Lower lobe of right lung (tissue), 2 donors: Measurements from ENCODE around the gene KDM4F. TPM values are rescaled to one million over a fixed set of nuclear protein-coding genes. Genes with fewer than 3 reads are reported as not detected.

Experiments used
- ATAC-seq, 2 donors: fragments of 200-7000 bp; cut with Tn5 transposase; one replicate each; pipeline ENCODE4 v1.9.1; 2020 to 2022; ENCODE audit warnings: mild to moderate bottlenecking in 2 of 2, moderate library complexity in 2 of 2
- DNase-seq: peaks from one replicate; pipeline ENCODE4 v3.0.0-alpha.2; 2020
- H3K27ac ChIP-seq: fragments of 200-600 bp; one replicate; pipeline ENCODE4 v1.8.0; 2022
- H3K27me3 ChIP-seq: fragments of 200-600 bp; one replicate; pipeline ENCODE4 v1.8.0; 2022; ENCODE audit warnings: low read depth
- H3K36me3 ChIP-seq: fragments of 200-600 bp; one replicate; pipeline ENCODE4 v1.8.0; 2022; ENCODE audit warnings: mild to moderate bottlenecking
- H3K4me1 ChIP-seq: fragments of 200-600 bp; one replicate; pipeline ENCODE4 v1.8.0; 2022
- H3K4me3 ChIP-seq: fragments of 200-600 bp; one replicate; pipeline ENCODE4 v1.8.0; 2022; ENCODE audit warnings: mild to moderate bottlenecking
- H3K9me3 ChIP-seq: fragments of 200-600 bp; one replicate; pipeline ENCODE4 v1.8.0; 2022
- intact Hi-C: fragments of 100-400 bp; cut with DNase I; formaldehyde crosslinking; loops from one replicate; pipeline ENCODE4 v1.11.0; 2022
- total RNA-seq: library from RNA; stranded (reverse); fragmentation: NEBNext Ultra II Directional; extraction: Animal tissue kit (Norgen Biotek cat#: 25700); gene quantifications from one replicate; pipeline ENCODE4 v1.2.1, GENCODE V29; 2021
- TF ChIP-seq, protein P1 (sequence below): fragments of 200-600 bp; IDR thresholded peaks from one replicate; pipeline ENCODE4 v1.8.0; 2022; ENCODE audit warnings: antibody characterized with exemption, mild to moderate bottlenecking
- donor health status: DM: no; HTN: yes; CAD: no; lungs with severe emphysema.

KDM4F gene
- total RNA-seq, 1 donor from 2014 or later = not detected

DNA sequence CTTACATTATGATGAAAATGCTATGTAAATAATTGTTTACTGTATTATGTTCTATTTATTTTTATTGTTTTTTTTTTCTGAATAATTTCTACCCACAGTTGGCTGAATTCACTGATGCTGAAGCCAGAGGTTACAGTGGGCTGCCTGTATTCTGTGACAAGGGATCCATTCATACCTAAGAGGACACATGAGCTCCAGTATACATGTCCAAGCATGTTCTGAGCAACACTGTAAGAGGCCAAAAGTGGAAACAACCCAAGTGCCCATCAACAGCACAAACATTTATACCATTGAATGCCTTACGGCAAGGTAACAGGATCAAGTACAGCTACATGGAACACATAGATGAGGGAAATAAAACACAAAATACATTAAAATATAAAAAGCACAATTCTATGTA lies 16.1 kb downstream of the KDM4F start:
- TF ChIP-seq, protein P1, sequence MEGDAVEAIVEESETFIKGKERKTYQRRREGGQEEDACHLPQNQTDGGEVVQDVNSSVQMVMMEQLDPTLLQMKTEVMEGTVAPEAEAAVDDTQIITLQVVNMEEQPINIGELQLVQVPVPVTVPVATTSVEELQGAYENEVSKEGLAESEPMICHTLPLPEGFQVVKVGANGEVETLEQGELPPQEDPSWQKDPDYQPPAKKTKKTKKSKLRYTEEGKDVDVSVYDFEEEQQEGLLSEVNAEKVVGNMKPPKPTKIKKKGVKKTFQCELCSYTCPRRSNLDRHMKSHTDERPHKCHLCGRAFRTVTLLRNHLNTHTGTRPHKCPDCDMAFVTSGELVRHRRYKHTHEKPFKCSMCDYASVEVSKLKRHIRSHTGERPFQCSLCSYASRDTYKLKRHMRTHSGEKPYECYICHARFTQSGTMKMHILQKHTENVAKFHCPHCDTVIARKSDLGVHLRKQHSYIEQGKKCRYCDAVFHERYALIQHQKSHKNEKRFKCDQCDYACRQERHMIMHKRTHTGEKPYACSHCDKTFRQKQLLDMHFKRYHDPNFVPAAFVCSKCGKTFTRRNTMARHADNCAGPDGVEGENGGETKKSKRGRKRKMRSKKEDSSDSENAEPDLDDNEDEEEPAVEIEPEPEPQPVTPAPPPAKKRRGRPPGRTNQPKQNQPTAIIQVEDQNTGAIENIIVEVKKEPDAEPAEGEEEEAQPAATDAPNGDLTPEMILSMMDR = no peak
- Histone ChIP-seq H3K27ac (no peak overlapping the region), H3K36me3 (no peaks in the 10 kb centered on the region), H3K27me3 (no peaks in the 10 kb centered on the region), H3K4me1 (peaks cover 21% of the 10 kb centered on the region), H3K4me3 (no peak overlapping the region), H3K9me3 (no peaks in the 10 kb centered on the region)
- intact Hi-C loops = no loop called here
- no peak for DNase-seq
- ATAC-seq = no peak

DNA sequence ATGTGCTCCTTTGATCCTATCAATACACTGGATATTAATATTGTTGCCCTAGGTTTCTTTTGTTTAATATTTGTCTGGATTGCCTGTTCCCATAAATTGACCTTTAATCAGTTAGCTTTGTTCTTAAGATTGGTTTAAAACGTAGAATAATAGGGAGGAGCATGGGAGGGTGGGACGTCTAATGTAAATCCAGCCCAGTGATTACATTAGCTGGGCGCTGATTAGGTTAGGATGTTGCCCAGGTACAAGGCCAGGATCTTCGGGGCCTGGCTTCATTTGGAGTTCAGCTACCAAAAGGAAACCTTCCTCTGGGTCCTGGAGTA lies 17.5 kb downstream of the KDM4F start, which contains the start of gene SRSF8:
Gene SRSF8, plus strand, starts transcription at position 204 of the 323 bp plus-strand sequence. CDS start 308 bp downstream, outside the sequence.
- H3K4me3 ChIP-seq = peak within 1 kb of the TSS; percentile 82
- intact Hi-C loops = no loop called here
- H3K36me3 ChIP-seq = no peaks in the 10 kb centered on the region
- H3K4me1 ChIP-seq = peaks cover 27% of the 10 kb centered on the region
- peak in 1 of 2 donors; percentile 69 for ATAC-seq
- H3K27ac ChIP-seq = peak within 1 kb of the TSS; percentile 98
- no peak for DNase-seq
- H3K9me3 ChIP-seq = no peaks in the 10 kb centered on the region
- TF ChIP-seq, protein P1 = no peak
- no peaks in the 10 kb centered on the region for H3K27me3 ChIP-seq

DNA sequence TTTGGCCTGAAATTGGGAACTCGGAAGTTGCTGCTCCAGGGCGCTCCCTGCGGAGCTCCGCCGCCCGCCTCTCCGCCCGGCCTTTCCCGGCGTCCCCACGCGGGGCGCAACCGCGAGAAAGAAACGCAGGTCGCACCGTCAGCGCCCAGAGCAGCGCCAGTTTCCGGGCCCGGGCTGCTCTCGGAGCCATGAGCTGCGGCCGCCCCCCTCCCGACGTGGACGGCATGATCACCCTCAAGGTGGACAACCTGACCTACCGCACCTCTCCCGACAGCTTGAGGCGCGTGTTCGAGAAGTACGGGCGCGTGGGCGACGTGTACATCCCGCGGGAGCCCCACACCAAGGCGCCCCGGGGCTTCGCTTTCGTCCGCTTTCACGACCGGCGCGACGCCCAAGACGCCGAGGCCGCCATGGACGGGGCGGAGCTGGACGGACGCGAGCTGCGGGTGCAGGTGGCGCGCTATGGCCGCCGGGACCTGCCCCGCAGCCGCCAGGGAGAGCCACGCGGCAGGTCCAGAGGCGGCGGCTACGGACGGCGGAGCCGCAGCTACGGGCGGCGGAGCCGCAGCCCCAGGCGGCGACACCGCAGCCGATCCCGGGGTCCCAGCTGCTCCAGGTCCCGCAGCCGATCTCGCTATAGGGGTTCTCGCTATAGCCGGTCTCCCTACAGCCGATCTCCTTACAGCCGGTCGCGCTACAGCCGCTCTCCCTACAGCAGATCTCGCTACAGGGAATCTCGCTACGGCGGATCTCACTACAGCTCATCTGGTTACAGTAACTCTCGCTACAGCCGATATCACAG lies 18.0 kb downstream of the KDM4F start:
- DNase-seq = peak; percentile 88
- H3K4me3 ChIP-seq = peak overlapping the region; percentile 82
- H3K4me1 ChIP-seq = peaks cover 27% of the 10 kb centered on the region
- TF ChIP-seq, protein P1 = peak; percentile 70
- H3K36me3 ChIP-seq = no peaks in the 10 kb centered on the region
- intact Hi-C loops = no loop called here
- H3K9me3 ChIP-seq = no peaks in the 10 kb centered on the region
- H3K27me3 ChIP-seq = no peaks in the 10 kb centered on the region
- ATAC-seq = peak; percentile 90 to 91
- H3K27ac ChIP-seq = peak overlapping the region; percentile 98

DNA sequence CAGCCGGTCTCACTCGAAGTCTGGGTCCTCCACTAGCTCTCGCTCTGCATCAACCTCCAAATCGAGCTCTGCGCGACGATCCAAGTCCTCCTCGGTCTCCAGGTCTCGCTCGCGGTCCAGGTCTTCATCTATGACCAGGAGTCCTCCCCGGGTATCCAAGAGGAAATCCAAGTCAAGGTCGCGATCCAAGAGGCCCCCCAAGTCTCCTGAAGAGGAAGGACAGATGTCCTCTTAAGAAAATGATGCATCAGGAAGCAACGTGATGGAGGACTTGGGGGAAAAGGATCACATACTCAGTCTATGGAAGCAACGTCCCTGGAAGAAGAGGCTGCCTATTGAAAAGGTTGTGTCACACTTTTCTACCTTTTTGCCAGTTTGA lies 18.6 kb downstream of the KDM4F start:
- intact Hi-C loops = no loop called here
- TF ChIP-seq, protein P1 = no peak
- no peaks in the 10 kb centered on the region for H3K9me3 ChIP-seq
- peak overlapping the region; percentile 82 for H3K4me3 ChIP-seq
- H3K27ac ChIP-seq = peak overlapping the region; percentile 98
- H3K27me3 ChIP-seq = no peaks in the 10 kb centered on the region
- DNase-seq = no peak
- peaks cover 27% of the 10 kb centered on the region for H3K4me1 ChIP-seq
- ATAC-seq = peak in 1 of 2 donors; percentile 0
- no peaks in the 10 kb centered on the region for H3K36me3 ChIP-seq

DNA sequence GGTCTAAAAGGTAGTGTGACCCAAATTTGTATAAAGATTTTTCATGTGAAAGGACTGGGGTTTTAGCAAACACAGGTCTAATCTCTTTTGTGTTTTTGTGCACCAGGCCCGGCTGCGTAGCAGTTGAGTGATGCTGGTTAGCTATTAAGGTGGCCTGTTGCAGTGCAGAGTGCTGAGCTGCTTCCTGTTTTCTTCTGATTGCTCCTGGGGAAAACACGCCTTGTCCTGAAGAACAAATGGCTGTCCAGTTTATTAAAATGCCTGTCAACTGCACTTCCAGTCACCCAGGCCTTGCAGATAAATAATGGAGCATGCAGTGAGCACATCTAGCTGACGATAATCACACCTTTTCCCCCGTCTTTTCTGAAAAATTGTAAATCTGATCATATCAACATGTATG lies 19.3 kb downstream of the KDM4F start:
- TF ChIP-seq, protein P1 = no peak
- Histone ChIP-seq H3K36me3 (no peaks in the 10 kb centered on the region), H3K9me3 (no peaks in the 10 kb centered on the region), H3K4me1 (peaks cover 27% of the 10 kb centered on the region), H3K27me3 (no peaks in the 10 kb centered on the region), H3K27ac (peak overlapping the region; percentile 98), H3K4me3 (peak overlapping the region; percentile 82)
- intact Hi-C loops = no loop called here
- DNase-seq = peak; percentile 82
- ATAC-seq = peak; percentile 91
